IMR-90 (cell line): ENCODE results near the gene COL23A1. TPM values are rescaled to one million over a fixed set of nuclear protein-coding genes. Genes with fewer than 3 reads are reported as not detected.

ENCODE experiments used
- ATAC-seq: fragments of 200-7000 bp; cut with Tn5 transposase; 2 replicates; pipeline ENCODE4 v1.9.1; 2020; ENCODE audit warnings: low read depth, mild to moderate bottlenecking, moderate library complexity
- BruUV-seq: library from RNA; stranded (reverse); fragments of 400-500 nt; replicated peaks from 2 replicates; lab custom pipeline; 2021; lab: Mats Ljungman, UMichigan
- CTCF ChIA-PET: fragments of 300-600 bp; formaldehyde crosslinking; extraction: SDS; loops from one replicate; lab custom pipeline; 2021; ENCODE audit warnings: antibody characterized with exemption; lab: Yijun Ruan, JAX
- POLR2A ChIA-PET: fragments of 300-600 bp; sonication (Branson Sonifier 250); formaldehyde crosslinking; loops from one replicate; lab custom pipeline; 2022; ENCODE audit warnings: antibody characterized with exemption; ENCODE audit not compliant: unreplicated experiment; lab: Charles Lee
- DNase-seq: peaks from one replicate; pipeline ENCODE4 v3.0.0; 2013
- H2AFZ ChIP-seq: replicated peaks from 2 replicates; pipeline ENCODE3; 2013; ENCODE audit warnings: low read length, mild to moderate bottlenecking; ENCODE audit not compliant: poor library complexity
- H2AK5ac ChIP-seq: 2 replicates; pipeline ENCODE4 v1.6.1; 2013; ENCODE audit warnings: low read depth, low read length, inconsistent platforms
- H2AK9ac ChIP-seq: replicated peaks from 2 replicates; pipeline ENCODE3; 2013; ENCODE audit warnings: mild to moderate bottlenecking, low read depth, low read length, moderate library complexity; ENCODE audit not compliant: poor library complexity
- H2BK120ac ChIP-seq: 2 replicates; pipeline ENCODE4 v1.6.1; 2013; ENCODE audit warnings: low read depth, low read length, inconsistent platforms
- H2BK15ac ChIP-seq: 3 replicates; pipeline ENCODE4 v1.6.1; 2013; ENCODE audit warnings: low read depth, low read length, inconsistent platforms
- H2BK20ac ChIP-seq: 2 replicates; pipeline ENCODE4 v1.6.1; 2013; ENCODE audit warnings: low read depth, mild to moderate bottlenecking, inconsistent platforms, low read length, moderate library complexity
- H2BK5ac ChIP-seq: 2 replicates; pipeline ENCODE4 v1.6.1; 2013; ENCODE audit warnings: mild to moderate bottlenecking, low read depth, low read length, inconsistent platforms; ENCODE audit not compliant: poor library complexity, severe bottlenecking
- H3K14ac ChIP-seq: replicated peaks from 2 replicates; pipeline ENCODE4 v1.6.1; 2013; ENCODE audit warnings: low read depth, low read length, inconsistent platforms
- H3K18ac ChIP-seq: 2 replicates; pipeline ENCODE4 v1.6.1; 2013; ENCODE audit warnings: low read depth, low read length, control low read depth
- H3K23ac ChIP-seq: 2 replicates; pipeline ENCODE4 v1.6.1; 2013; ENCODE audit warnings: low read depth, low read length, inconsistent platforms
- H3K27ac ChIP-seq: 2 replicates; pipeline ENCODE4 v1.5.1; 2013; ENCODE audit warnings: mild to moderate bottlenecking, control low read depth, low read length; ENCODE audit not compliant: insufficient read depth
- H3K27me3 ChIP-seq: 2 replicates; pipeline ENCODE4 v1.6.1; 2013; ENCODE audit warnings: low read length; ENCODE audit not compliant: control insufficient read depth, insufficient read depth
- H3K36me3 ChIP-seq: 2 replicates; pipeline ENCODE4 v1.6.1; 2013; ENCODE audit warnings: low read length, mixed read lengths; ENCODE audit not compliant: control insufficient read depth, insufficient read depth
- H3K4ac ChIP-seq: 2 replicates; pipeline ENCODE4 v1.6.1; 2013; ENCODE audit warnings: low read depth, low read length, inconsistent platforms
- H3K4me1 ChIP-seq: 2 replicates; pipeline ENCODE4 v1.6.1; 2013; ENCODE audit warnings: low read length, mixed read lengths; ENCODE audit not compliant: control insufficient read depth, insufficient read depth
- H3K4me2 ChIP-seq: 2 replicates; pipeline ENCODE4 v1.6.1; 2013; ENCODE audit warnings: low read depth, mild to moderate bottlenecking, control low read depth, low read length, moderate library complexity
- H3K4me3 ChIP-seq: 2 replicates; pipeline ENCODE4 v1.5.1; 2013; ENCODE audit warnings: low read depth, mild to moderate bottlenecking, control low read depth, low read length, moderate library complexity; ENCODE audit not compliant: insufficient read depth
- H3K56ac ChIP-seq: 2 replicates; pipeline ENCODE4 v1.6.1; 2013; ENCODE audit warnings: low read length, inconsistent platforms; ENCODE audit not compliant: insufficient read depth; ENCODE audit errors: extremely low read depth
- H3K79me1 ChIP-seq, 2 experiments: 2 replicates each; pipeline ENCODE4 v1.6.1; 2013; ENCODE audit warnings: low read length in 2 of 2, inconsistent platforms in 1 of 2, low read depth in 1 of 2
- H3K9ac ChIP-seq: 2 replicates; pipeline ENCODE4 v1.6.1; 2013; ENCODE audit warnings: low read depth, low read length, control low read depth
- H3K9me1 ChIP-seq: 2 replicates; pipeline ENCODE4 v1.6.1; 2013; ENCODE audit warnings: low read length, inconsistent platforms; ENCODE audit not compliant: insufficient read depth
- H3K9me3 ChIP-seq: 2 replicates; pipeline ENCODE4 v1.6.1; 2013; ENCODE audit warnings: low read length; ENCODE audit not compliant: control insufficient read depth, insufficient read depth
- H4K20me1 ChIP-seq: 2 replicates; pipeline ENCODE4 v1.6.1; 2013; ENCODE audit warnings: low read length, inconsistent platforms; ENCODE audit not compliant: insufficient read depth
- H4K5ac ChIP-seq: 2 replicates; pipeline ENCODE4 v1.6.1; 2013; ENCODE audit warnings: mild to moderate bottlenecking, low read depth, low read length, control low read depth
- H4K8ac ChIP-seq, 2 experiments: 2 replicates each; pipeline ENCODE4 v1.6.1; 2013; ENCODE audit warnings: low read depth in 2 of 2, low read length in 2 of 2, control low read depth in 1 of 2, inconsistent platforms in 1 of 2
- H4K91ac ChIP-seq: 2 replicates; pipeline ENCODE4 v1.6.1; 2013; ENCODE audit warnings: low read depth, low read length, inconsistent platforms; ENCODE audit not compliant: insufficient read depth
- CEBPB ChIP-seq: IDR thresholded peaks from 2 replicates; pipeline ENCODE4 v1.6.1; 2012; ENCODE audit warnings: low read depth, low read length, improper control_type of control experiment
- FOS ChIP-seq: fragments of 150-350 bp; IDR thresholded peaks from 2 replicates; pipeline ENCODE4 v1.6.1; 2016; ENCODE audit warnings: low read depth, low read length
- MAFK ChIP-seq: IDR thresholded peaks from 2 replicates; pipeline ENCODE4 v1.6.1; 2012; ENCODE audit warnings: low read depth, low read length, improper control_type of control experiment
- MAZ ChIP-seq: IDR thresholded peaks from 2 replicates; pipeline ENCODE4 v1.6.1; 2012; ENCODE audit warnings: low read depth, mild to moderate bottlenecking, low read length, improper control_type of control experiment, moderate library complexity, borderline replicate concordance
- MXI1 ChIP-seq: IDR thresholded peaks from 2 replicates; pipeline ENCODE4 v1.6.1; 2012; ENCODE audit warnings: low read depth, mild to moderate bottlenecking, low read length, moderate library complexity, borderline replicate concordance
- NFE2L2 ChIP-seq: fragments of 150-350 bp; IDR thresholded peaks from 2 replicates; pipeline ENCODE4 v1.6.1; 2016; ENCODE audit warnings: low read depth, mild to moderate bottlenecking, low read length
- POLR2A ChIP-seq: IDR thresholded peaks from 2 replicates; pipeline ENCODE4 v1.6.1; 2012; ENCODE audit warnings: mild to moderate bottlenecking, low read depth, low read length
- RFX5 ChIP-seq: IDR thresholded peaks from 2 replicates; pipeline ENCODE4 v1.8.0; 2012; ENCODE audit warnings: low read depth, mild to moderate bottlenecking, low read length, moderate library complexity
- WGBS, 2 experiments: methylation state at CpG; one replicate each; pipeline versions ENCODE4 v1.1.5 to v1.1.7; 2013; ENCODE audit warnings: missing lambda C conversion rate in 2 of 2; ENCODE audit not compliant: insufficient read length in 1 of 2; ENCODE audit errors: extremely low coverage in 2 of 2; 5-methylcytosine and 5-hydroxymethylcytosine counted together
- dilution Hi-C: fragments of 300-500 bp; cut with HindIII; formaldehyde crosslinking; loops from one replicate; pipeline ENCODE4 v1.14.3; 2018; ENCODE audit warnings: low sequenced_read_pairs; ENCODE audit not compliant: unreplicated experiment
- in situ Hi-C: fragments of 300-500 bp; cut with MboI; formaldehyde crosslinking; loops from 3 replicates; pipeline ENCODE4 v1.14.3; 2019; ENCODE audit warnings: low sequenced_read_pairs, inconsistent platforms, mixed read lengths
- intact Hi-C: fragments of 100-400 bp; cut with micrococcal nuclease; formaldehyde crosslinking; loops from 2 replicates; pipeline ENCODE4 v1.10.0; 2022
- polyA plus RNA-seq, 3 experiments: library from polyadenylated mRNA; depleted of rRNA; stranded (reverse); fragments of >200 nt; gene quantifications; 2 replicates each; pipeline ENCODE4 v1.2.3, GENCODE V29; 2012; ENCODE audit warnings: low replicate concordance in 1 of 3
- total RNA-seq: library from RNA; depleted of rRNA; stranded (reverse); fragments of >200 nt; gene quantifications from 2 replicates; pipeline ENCODE4 v1.2.3, GENCODE V29; 2012
- TF ChIP-seq, protein P1 (sequence below): fragments of 150-350 bp; IDR thresholded peaks from 2 replicates; pipeline ENCODE4 v1.6.1; 2017; ENCODE audit warnings: mild to moderate bottlenecking, antibody characterized with exemption, low read length, low read depth

The COL23A1 gene
- total and polyA plus RNA-seq, 2 of the 4 experiments (the other 2 are of a cell fraction), result not detected

DNA sequence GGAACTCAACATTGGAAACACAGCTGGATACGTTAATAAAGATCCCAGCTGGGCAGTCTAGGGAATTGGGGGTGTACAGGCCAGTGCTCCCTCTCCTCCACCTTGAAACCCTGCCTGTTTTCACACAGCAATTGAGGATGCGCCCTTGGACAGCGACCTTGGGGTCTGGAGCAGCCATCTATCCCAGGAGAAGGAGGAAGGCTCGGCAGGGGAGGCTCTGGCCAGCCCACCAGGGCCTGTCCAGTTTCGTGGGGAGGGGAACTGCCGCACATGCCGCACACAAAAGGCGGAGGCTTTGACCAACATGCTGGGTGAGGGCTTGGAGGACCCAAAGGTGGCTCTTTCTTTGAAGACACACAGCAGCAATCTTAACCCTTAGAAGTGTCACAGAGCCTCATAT lies 1.4 kb downstream of the COL23A1 start:
- dilution Hi-C loops, result no loop called here
- POLR2A ChIA-PET, result no interaction called here

More for the DNA sequence above, 1.4 kb downstream of the COL23A1 start:
- Histone ChIP-seq H3K9me3 (peaks cover 3% of the 10 kb centered on the region; the same call in 1 of the 2 replicates), H4K8ac (no peak overlapping the region), H2AK9ac (no peak overlapping the region), H4K5ac (no peak overlapping the region), H3K18ac (no peak overlapping the region), H4K20me1 (no peaks in the 10 kb centered on the region), H3K9me1 (no peaks in the 10 kb centered on the region), H2AK5ac (no peak overlapping the region), H3K4me1 (no peaks in the 10 kb centered on the region), H2AFZ (no peak overlapping the region), H3K4ac (no peak overlapping the region), H3K9ac (no peak overlapping the region), H2BK15ac (no peak overlapping the region), H3K27me3 (peaks cover 28% of the 10 kb centered on the region), H2BK5ac (no peak overlapping the region), H3K27ac (no peak overlapping the region), H4K91ac (no peak overlapping the region), H3K4me2 (no peak overlapping the region), H3K36me3 (no peaks in the 10 kb centered on the region), H2BK120ac (no peak overlapping the region), H3K56ac (no peak overlapping the region), H3K14ac (no peak overlapping the region), H3K4me3 (no peak overlapping the region), H3K23ac (no peak overlapping the region), H3K79me1 (no peaks in the 10 kb centered on the region), H2BK20ac (no peak overlapping the region)
- CTCF ChIA-PET, result no interaction called here
- ATAC-seq (no peak), DNase-seq (no peak)
- BruUV-seq, result no TSS peak
- TF ChIP-seq CEBPB (no peak), MXI1 (no peak), NFE2L2 (no peak), MAFK (no peak), MAZ (no peak), FOS (no peak), POLR2A (no peak), RFX5 (no peak)
- TF ChIP-seq, protein P1, sequence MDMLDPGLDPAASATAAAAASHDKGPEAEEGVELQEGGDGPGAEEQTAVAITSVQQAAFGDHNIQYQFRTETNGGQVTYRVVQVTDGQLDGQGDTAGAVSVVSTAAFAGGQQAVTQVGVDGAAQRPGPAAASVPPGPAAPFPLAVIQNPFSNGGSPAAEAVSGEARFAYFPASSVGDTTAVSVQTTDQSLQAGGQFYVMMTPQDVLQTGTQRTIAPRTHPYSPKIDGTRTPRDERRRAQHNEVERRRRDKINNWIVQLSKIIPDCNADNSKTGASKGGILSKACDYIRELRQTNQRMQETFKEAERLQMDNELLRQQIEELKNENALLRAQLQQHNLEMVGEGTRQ, result no peak
- intact Hi-C loops (no loop called here), in situ Hi-C loops (no loop called here)
- no CpG with 5 or more reads among the region's 8 CpGs for WGBS, 2 experiments
